Urinary bladder (tissue), 4 donors: Measurements from ENCODE around the gene ARFRP1. TPM values are rescaled to one million over a fixed set of nuclear protein-coding genes. Genes with fewer than 3 reads are reported as not detected.

ENCODE experiments used
- DNase-seq: peaks from one replicate; pipeline ENCODE4 v3.0.0-alpha.2; 2015; ENCODE audit errors: extremely low spot score
- H3K27ac ChIP-seq: one replicate; pipeline ENCODE4 v1.5.1; 2013; ENCODE audit warnings: low read depth, mild to moderate bottlenecking, moderate library complexity
- H3K36me3 ChIP-seq: one replicate; pipeline ENCODE4 v1.6.1; 2013; ENCODE audit warnings: mild to moderate bottlenecking, moderate library complexity; ENCODE audit not compliant: insufficient read depth
- H3K4me1 ChIP-seq: one replicate; pipeline ENCODE4 v1.6.1; 2013; ENCODE audit warnings: mild to moderate bottlenecking, moderate library complexity; ENCODE audit not compliant: insufficient read depth
- H3K4me3 ChIP-seq: one replicate; pipeline ENCODE4 v1.5.1; 2013; ENCODE audit warnings: low read depth, low read length
- WGBS: extraction: QIAGEN DNeasy Blood & Tissue Kit; methylation state at CpG from one replicate; pipeline ENCODE4 v1.1.7; 2013; 5-methylcytosine and 5-hydroxymethylcytosine counted together
- polyA plus RNA-seq: library from polyadenylated mRNA; stranded (reverse); fragments of 200-250 nt; gene quantifications from one replicate; pipeline ENCODE4 v1.2.3, GENCODE V29; 2013
- total RNA-seq: library from RNA; depleted of rRNA; stranded (reverse); fragments of >200 nt; gene quantifications from one replicate; pipeline ENCODE4 v1.2.3, GENCODE V29; 2014
- donor health status: healthy with polysubstance abuse.
- donor health status: healthy.

The ARFRP1 gene
- total and polyA plus RNA-seq, 2 donors, result 17.9 to 40.8 TPM

GRCh38 chr20:63739130-63740069, 31.6 kb upstream of the ARFRP1 start, which contains the start of gene SLC2A4RG:
TSS of gene SLC2A4RG (plus strand) at chr20:63739776. CDS start at chr20:63739913, 137 bp downstream.
- no peak for DNase-seq
- Histone ChIP-seq H3K27ac (peak within 1 kb of the TSS; percentile 94), H3K36me3 (peaks cover 1% of the 10 kb centered on the region), H3K4me3 (peak within 1 kb of the TSS; percentile 79), H3K4me1 (no peaks in the 10 kb centered on the region)
- WGBS, result 1% methylated on average over 133 of the region's 136 CpGs

GRCh38 chr20:63738687-63739129, 30.9 kb upstream of the ARFRP1 start:
- H3K4me3 ChIP-seq, result peak overlapping the region; percentile 79
- 14% methylated on average over 26 of the region's 26 CpGs for WGBS
- H3K27ac ChIP-seq, result peak overlapping the region; percentile 85
- no peaks in the 10 kb centered on the region for H3K4me1 ChIP-seq
- no peak for DNase-seq
- H3K36me3 ChIP-seq, result peaks cover 1% of the 10 kb centered on the region

- Histone ChIP-seq H3K36me3 (peaks cover 1% of the 10 kb centered on the region), H3K4me1 (no peaks in the 10 kb centered on the region), H3K4me3 (peak overlapping the region; percentile 41), H3K27ac (no peak overlapping the region)
- no peak for DNase-seq
- 23% methylated on average over 43 of the region's 43 CpGs for WGBS
Observed at GRCh38 chr20:63737945-63738686, 30.3 kb upstream of the ARFRP1 start.

- H3K4me3 ChIP-seq, result peak overlapping the region; percentile 41
- 8% methylated on average over 26 of the region's 26 CpGs for WGBS
Observed at GRCh38 chr20:63737695-63737944, 29.8 kb upstream of the ARFRP1 start.

GRCh38 chr20:63736893-63737694, 29.3 kb upstream of the ARFRP1 start:
- DNase-seq, result no peak
- 45% methylated on average over 30 of the region's 30 CpGs for WGBS
- no peaks in the 10 kb centered on the region for H3K4me1 ChIP-seq
- H3K27ac ChIP-seq, result no peak overlapping the region
- peaks cover 1% of the 10 kb centered on the region for H3K36me3 ChIP-seq
- peak overlapping the region; percentile 41 for H3K4me3 ChIP-seq

More at GRCh38 chr20:63737695-63737944, 29.8 kb upstream of the ARFRP1 start:
- DNase-seq, result no peak
- Histone ChIP-seq H3K36me3 (peaks cover 1% of the 10 kb centered on the region), H3K27ac (no peak overlapping the region), H3K4me1 (no peaks in the 10 kb centered on the region)

- Histone ChIP-seq H3K36me3 (peaks cover 1% of the 10 kb centered on the region), H3K4me3 (peak within 1 kb of the TSS; percentile 41), H3K27ac (no peak within 1 kb of the TSS), H3K4me1 (no peaks in the 10 kb centered on the region)
- DNase-seq, result no peak
- WGBS, result 83% methylated on average over 31 of the region's 31 CpGs
Observed at GRCh38 chr20:63735859-63736718, 28.3 kb upstream of the ARFRP1 start, which contains the start of gene LIME1. TSS of gene LIME1 (plus strand) at chr20:63736664. CDS start at chr20:63737550, 886 bp downstream.

- Histone ChIP-seq H3K36me3 (peaks cover 1% of the 10 kb centered on the region), H3K27ac (no peak overlapping the region), H3K4me3 (no peak overlapping the region), H3K4me1 (no peaks in the 10 kb centered on the region)
- 93% methylated on average over 48 of the region's 48 CpGs for WGBS
- DNase-seq, result no peak
Observed at GRCh38 chr20:63734946-63735858, 27.4 kb upstream of the ARFRP1 start.

- 91% methylated on average over 25 of the region's 25 CpGs for WGBS
- H3K4me1 ChIP-seq, result no peaks in the 10 kb centered on the region
- no peak overlapping the region for H3K4me3 ChIP-seq
- H3K27ac ChIP-seq, result no peak overlapping the region
- peaks cover 1% of the 10 kb centered on the region for H3K36me3 ChIP-seq
- DNase-seq, result no peak
Observed at GRCh38 chr20:63734111-63734945, 26.6 kb upstream of the ARFRP1 start.

GRCh38 chr20:63733579-63734081, 25.9 kb upstream of the ARFRP1 start:
- whole genome bisulfite sequencing, result 92% methylated on average over 18 of the region's 18 CpGs
- Histone ChIP-seq H3K4me1 (no peaks in the 10 kb centered on the region), H3K4me3 (no peak overlapping the region), H3K36me3 (peaks cover 1% of the 10 kb centered on the region), H3K27ac (no peak overlapping the region)
- DNase-seq, result no peak

GRCh38 chr20:63733117-63733516, 25.3 kb upstream of the ARFRP1 start:
- no peak for DNase-seq
- Histone ChIP-seq H3K4me1 (no peaks in the 10 kb centered on the region), H3K4me3 (no peak overlapping the region), H3K36me3 (peaks cover 1% of the 10 kb centered on the region), H3K27ac (no peak overlapping the region)
- whole genome bisulfite sequencing, result 97% methylated on average over 13 of the region's 13 CpGs
